GM12878 (cell line): Measurements from ENCODE around the gene ALS2. TPM values are rescaled to one million over a fixed set of nuclear protein-coding genes. Genes with fewer than 3 reads are reported as not detected.

ENCODE experiments used
- ATAC-seq: fragments of 200-7000 bp; cut with Tn5 transposase; 3 replicates; pipeline ENCODE4 v1.9.1; 2020; ENCODE audit warnings: mild to moderate bottlenecking, moderate library complexity
- BruUV-seq: library from RNA; stranded (reverse); fragments of 400-500 nt; replicated peaks from 2 replicates; lab custom pipeline; 2021; lab: Mats Ljungman, UMichigan
- CTCF ChIA-PET: fragments of 300-600 bp; sonication (Branson Sonifier 250); formaldehyde crosslinking; extraction: SDS; loops from one replicate; lab custom pipeline; 2021; ENCODE audit warnings: inconsistent platforms; lab: Yijun Ruan, JAX
- POLR2A ChIA-PET: fragments of 350-600 bp; formaldehyde crosslinking; extraction: SDS; loops from one replicate; lab custom pipeline; 2021; ENCODE audit warnings: inconsistent platforms; lab: Charles Lee
- RAD21 ChIA-PET: fragments of 300-600 bp; sonication (Branson Sonifier 250); formaldehyde crosslinking; loops from one replicate; lab custom pipeline; 2023; ENCODE audit warnings: antibody characterized with exemption; ENCODE audit not compliant: unreplicated experiment; lab: Charles Lee
- SMC1A ChIA-PET: fragments of 300-600 bp; sonication (Branson Sonifier 250); formaldehyde crosslinking; loops from one replicate; lab custom pipeline; 2023; ENCODE audit not compliant: unreplicated experiment, uncharacterized antibody; lab: Charles Lee
- DNase-seq: peaks from one replicate; pipeline ENCODE4 v3.0.0-alpha.2; 2011; ENCODE audit warnings: low read depth, low spot score
- FAIRE-seq: peaks from 3 replicates; lab custom pipeline; 2011; peaks lifted over from hg19 to GRCh38; lab: Jason Lieb, UNC
- H2AFZ ChIP-seq: 2 replicates; pipeline ENCODE4 v1.6.0; 2011; ENCODE audit warnings: low read depth, low read length, control low read depth; ENCODE audit not compliant: control insufficient read depth
- H3K27ac ChIP-seq: 2 replicates; pipeline ENCODE4 v1.5.1; 2011; ENCODE audit warnings: control low read depth; ENCODE audit not compliant: control insufficient read depth, insufficient read depth
- H3K27me3 ChIP-seq, 2 experiments: replicated peaks in 1 of 2; 2 replicates each; pipeline versions ENCODE4 v1.6.0 to v1.6.1; 2011; ENCODE audit warnings: low read length in 1 of 2; ENCODE audit not compliant: control insufficient read depth in 2 of 2, insufficient read depth in 2 of 2
- H3K36me3 ChIP-seq, 2 experiments: 2 replicates each; pipeline ENCODE4 v1.5.1; 2011; ENCODE audit warnings: low read length in 1 of 2; ENCODE audit not compliant: control insufficient read depth in 2 of 2, insufficient read depth in 2 of 2
- H3K4me1 ChIP-seq: 2 replicates; pipeline ENCODE4 v1.6.1; 2011; ENCODE audit warnings: mild to moderate bottlenecking, low read length, moderate library complexity, mixed read lengths; ENCODE audit not compliant: control insufficient read depth, insufficient read depth
- H3K4me2 ChIP-seq: 2 replicates; pipeline ENCODE4 v1.6.0; 2011; ENCODE audit warnings: control low read depth; ENCODE audit not compliant: control insufficient read depth, insufficient read depth
- H3K4me3 ChIP-seq: fragments of 200-600 bp; sonication (generic); 2 replicates; pipeline ENCODE4 v1.5.1; 2016
- H3K79me2 ChIP-seq: 2 replicates; pipeline ENCODE4 v1.6.0; 2011; ENCODE audit warnings: low read length; ENCODE audit not compliant: control insufficient read depth, insufficient read depth
- H3K9ac ChIP-seq: 2 replicates; pipeline ENCODE4 v1.8.0; 2011; ENCODE audit warnings: low read length, control low read depth, mixed read lengths; ENCODE audit not compliant: control insufficient read depth, insufficient read depth
- H3K9me3 ChIP-seq: replicated peaks from 3 replicates; pipeline ENCODE4 v1.5.1; 2011; ENCODE audit warnings: mild to moderate bottlenecking, low read length; ENCODE audit not compliant: control insufficient read depth, insufficient read depth
- H4K20me1 ChIP-seq: 2 replicates; pipeline ENCODE4 v1.6.0; 2011; ENCODE audit not compliant: control insufficient read depth, insufficient read depth
- BCL11A ChIP-seq: IDR thresholded peaks from 2 replicates; pipeline ENCODE4 v1.6.1; 2011; ENCODE audit warnings: low read depth, low read length
- BHLHE40 ChIP-seq, 2 experiments: fragments of 450-650 bp in 1 of 2; IDR thresholded peaks; 2 replicates each; pipeline ENCODE4 v1.6.1; 2011 to 2017; ENCODE audit warnings: low read depth in 2 of 2, borderline replicate concordance in 1 of 2, improper control_type of control experiment in 1 of 2, low read length in 1 of 2, mild to moderate bottlenecking in 1 of 2
- HCFC1 ChIP-seq: fragments of 150-350 bp; IDR thresholded peaks from 2 replicates; pipeline ENCODE4 v1.6.1; 2014; ENCODE audit warnings: low read length
- KAT2A ChIP-seq: conservative IDR thresholded peaks from 2 replicates; pipeline ENCODE4 v1.6.1; 2011; ENCODE audit warnings: low read depth, low read length; ENCODE audit not compliant: control insufficient read depth
- NRF1 ChIP-seq: conservative IDR thresholded peaks from 2 replicates; pipeline ENCODE4 v1.6.1; 2011; ENCODE audit warnings: mild to moderate bottlenecking, low read depth, low read length, improper control_type of control experiment
- TARDBP ChIP-seq: IDR thresholded peaks from 2 replicates; pipeline ENCODE4 v1.6.1; 2016; ENCODE audit warnings: borderline replicate concordance
- WGBS: methylation state at CpG from one replicate; pipeline ENCODE4 v1.1.6; 2016; ENCODE audit warnings: low lambda C conversion rate; ENCODE audit not compliant: insufficient replicate concordance, insufficient coverage; ENCODE audit errors: missing lambda C conversion rate; 5-methylcytosine and 5-hydroxymethylcytosine counted together
- in situ Hi-C: fragments of 300-500 bp; cut with MboI; formaldehyde crosslinking; loops from 9 replicates; pipeline ENCODE4 v1.14.3; 2018; ENCODE audit warnings: mixed read lengths
- intact Hi-C: fragments of 100-400 bp; cut with micrococcal nuclease; formaldehyde crosslinking; loops from one replicate; pipeline ENCODE4 v1.14.2; 2022; ENCODE audit not compliant: unreplicated experiment
- polyA plus RNA-seq, 11 experiments: library from polyadenylated mRNA; depleted of rRNA in 4 of 11; unstranded in 6 of 11; stranded (reverse) in 5 of 11; fragments of >200 nt; fragmentation: Nextera tagmentation in 4 of 11; fragmentation: Illumina TruSeq in 1 of 11; extraction: Ambion mirVana in 4 of 11; extraction: Trizol in 1 of 11; gene quantifications; 1 replicate in 1 of 11; 2 replicates in 10 of 11; pipeline versions ENCODE4 v1.2.1 to v1.2.3, GENCODE V29; 2011 to 2016; ENCODE audit warnings: inconsistent platforms in 2 of 11, missing spikeins in 2 of 11, low read depth in 1 of 11
- total RNA-seq, 4 experiments: library from RNA; depleted of rRNA in 3 of 4; stranded (reverse); fragments of >200 nt in 3 of 4; fragmentation: Illumina TruSeq in 1 of 4; extraction: Trizol in 1 of 4; gene quantifications; 2 replicates each; pipeline versions ENCODE4 v1.2.1 to v1.2.3, GENCODE V29; 2013 to 2021
- TF ChIP-seq, protein P1 (sequence below): fragments of 450-650 bp; IDR thresholded peaks from 2 replicates; pipeline ENCODE4 v1.6.1; 2017; ENCODE audit warnings: antibody characterized with exemption, mild to moderate bottlenecking, moderate library complexity

Gene ALS2
- total and polyA plus RNA-seq, 10 of the 15 experiments (the other 5 are each of a cell fraction or from before 2014, with no cell fraction given) = 2.4 to 10.4 (median 7.7) TPM

DNA sequence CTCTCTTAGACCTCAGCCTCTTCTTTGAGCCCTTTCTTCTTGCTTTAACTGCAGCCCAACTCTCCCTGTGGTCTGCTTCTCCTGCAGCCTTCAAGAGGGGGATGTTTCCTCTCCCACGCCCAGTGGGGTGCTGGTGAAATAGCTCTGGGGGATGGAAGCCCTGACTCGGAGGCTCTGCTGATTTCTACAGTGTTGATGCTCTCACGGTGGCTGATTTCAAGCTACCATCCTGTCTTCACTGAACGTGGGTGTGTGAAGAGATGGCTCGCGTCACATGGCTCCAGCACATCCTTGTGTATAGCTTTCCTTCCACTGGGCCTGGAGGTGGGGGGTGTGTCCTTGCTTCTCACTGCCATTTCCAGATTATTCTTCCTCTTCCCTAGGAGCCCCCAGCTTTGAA is 102.3 kb downstream of the ALS2 start:
- H3K79me2 ChIP-seq = no peaks in the 10 kb centered on the region
- ATAC-seq = no peak
- POLR2A ChIA-PET = no interaction called here
- H3K9me3 ChIP-seq = no peaks in the 10 kb centered on the region
- intact Hi-C loops = no loop called here
- H2AFZ ChIP-seq = no peak overlapping the region
- CTCF ChIA-PET = interaction anchor here (0.7 kb wide), 2 partner anchors 32 to 396 kb away, joined by 3 read pairs; no protein-coding TSS in a partner anchor
- 0 out of 4 replicates have a peak, but pooled peaks cover 0 to 3% of the 10 kb centered on the region in 2 experiments for H3K27me3 ChIP-seq
- H3K9ac ChIP-seq = no peak overlapping the region
- no peak for FAIRE-seq
- SMC1A ChIA-PET = interaction anchor here (1.4 to 1.6 kb wide), 2 partner anchors 21 to 27 kb away, joined by 3 read pairs; partner anchors contain the start of gene MPP4
- no peak for TF ChIP-seq HCFC1
- TF ChIP-seq, protein P1, sequence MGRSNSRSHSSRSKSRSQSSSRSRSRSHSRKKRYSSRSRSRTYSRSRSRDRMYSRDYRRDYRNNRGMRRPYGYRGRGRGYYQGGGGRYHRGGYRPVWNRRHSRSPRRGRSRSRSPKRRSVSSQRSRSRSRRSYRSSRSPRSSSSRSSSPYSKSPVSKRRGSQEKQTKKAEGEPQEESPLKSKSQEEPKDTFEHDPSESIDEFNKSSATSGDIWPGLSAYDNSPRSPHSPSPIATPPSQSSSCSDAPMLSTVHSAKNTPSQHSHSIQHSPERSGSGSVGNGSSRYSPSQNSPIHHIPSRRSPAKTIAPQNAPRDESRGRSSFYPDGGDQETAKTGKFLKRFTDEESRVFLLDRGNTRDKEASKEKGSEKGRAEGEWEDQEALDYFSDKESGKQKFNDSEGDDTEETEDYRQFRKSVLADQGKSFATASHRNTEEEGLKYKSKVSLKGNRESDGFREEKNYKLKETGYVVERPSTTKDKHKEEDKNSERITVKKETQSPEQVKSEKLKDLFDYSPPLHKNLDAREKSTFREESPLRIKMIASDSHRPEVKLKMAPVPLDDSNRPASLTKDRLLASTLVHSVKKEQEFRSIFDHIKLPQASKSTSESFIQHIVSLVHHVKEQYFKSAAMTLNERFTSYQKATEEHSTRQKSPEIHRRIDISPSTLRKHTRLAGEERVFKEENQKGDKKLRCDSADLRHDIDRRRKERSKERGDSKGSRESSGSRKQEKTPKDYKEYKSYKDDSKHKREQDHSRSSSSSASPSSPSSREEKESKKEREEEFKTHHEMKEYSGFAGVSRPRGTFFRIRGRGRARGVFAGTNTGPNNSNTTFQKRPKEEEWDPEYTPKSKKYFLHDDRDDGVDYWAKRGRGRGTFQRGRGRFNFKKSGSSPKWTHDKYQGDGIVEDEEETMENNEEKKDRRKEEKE = no peak
- no peak for TF ChIP-seq BCL11A
- TF ChIP-seq TARDBP = no peak
- TF ChIP-seq NRF1 = no peak
- no peak for TF ChIP-seq BHLHE40 (IDR thresholded peaks at IDR 0.05; ENCODE audit: borderline replicate concordance in 1 of 2, low read depth in 2 of 2, low read length in 1 of 2)
- TF ChIP-seq KAT2A = no peak
- 35% methylated on average over 6 of the region's 6 CpGs for WGBS
- H3K27ac ChIP-seq = no peak overlapping the region
- no peak overlapping the region for H3K4me3 ChIP-seq
- no peaks in the 10 kb centered on the region for H3K4me1 ChIP-seq
- RAD21 ChIA-PET = no interaction called here
- in situ Hi-C loops = no loop called here
- H3K36me3 ChIP-seq = no peaks in the 10 kb centered on the region
- no peaks in the 10 kb centered on the region for H4K20me1 ChIP-seq
- H3K4me2 ChIP-seq = no peak overlapping the region
- no peak for DNase-seq
- no TSS peak for BruUV-seq
